OCI-LY1 (cell line): ENCODE results near the gene NSUN2.

Experiments used
- CTCF ChIP-seq: fragments of 200-600 bp; sonication (generic), shearing (Covaris generic); IDR thresholded peaks from 2 replicates; pipeline ENCODE4 v1.5.1; 2017; ENCODE audit warnings: mild to moderate bottlenecking, antibody characterized with exemption, low read length, moderate library complexity, mixed read lengths
- EZH2 ChIP-seq: fragments of 200-600 bp; sonication (generic), shearing (Covaris generic); IDR thresholded peaks from 2 replicates; pipeline ENCODE4 v1.8.0; 2017; ENCODE audit warnings: borderline replicate concordance, mixed run types, mild to moderate bottlenecking, antibody characterized with exemption, low read length, moderate library complexity, mixed read lengths

DNA sequence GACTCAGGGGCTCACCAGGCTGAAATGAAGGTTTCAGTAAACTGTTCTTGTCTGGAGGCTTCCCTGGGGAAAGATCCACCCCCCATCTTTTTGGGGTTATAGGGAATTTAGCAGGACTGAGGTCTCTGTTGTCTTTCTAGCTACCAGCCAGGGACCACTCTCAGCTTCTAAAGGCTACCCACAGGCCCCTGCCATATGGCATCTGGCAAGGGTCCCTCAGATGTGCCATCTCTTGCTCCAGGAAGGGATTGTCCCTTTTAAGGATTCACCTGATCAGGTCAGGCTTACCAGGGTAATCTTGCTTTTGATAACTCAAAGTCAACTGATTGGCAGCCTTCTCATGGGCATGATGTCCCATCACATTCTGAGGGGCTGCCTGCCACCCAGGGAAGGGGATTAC, 65.0 kb downstream of the NSUN2 start:
- TF ChIP-seq CTCF = no peak
- TF ChIP-seq EZH2 = no peak
